ENCODE data around the gene YIPF2.

- no peak for TF ChIP-seq SP1 (IDR thresholded peaks at IDR 0.05)
- no peak for TF ChIP-seq BHLHE40 (IDR thresholded peaks at IDR 0.05; ENCODE audit: borderline replicate concordance)
- no peak for TF ChIP-seq ARNT (IDR thresholded peaks at IDR 0.05)
Observed at GRCh38 chr19:10894911-10895213, 33.6 kb downstream of the YIPF2 start.
